Retinal pigment epithelial cell (primary cell): ENCODE measurements around the gene TUBE1.

ENCODE experiments used
- DNase-seq: peaks from one replicate; pipeline ENCODE4 v3.0.0-alpha.2; 2010; ENCODE audit warnings: low read depth
- H3K4me3 ChIP-seq: 2 replicates; pipeline ENCODE4 v1.5.1; 2011; ENCODE audit warnings: mild to moderate bottlenecking, low read length, control low read depth, moderate library complexity
- TF ChIP-seq, protein P1 (sequence below): conservative IDR thresholded peaks from 2 replicates; pipeline ENCODE4 v1.5.1; 2011; ENCODE audit warnings: low read depth, low read length, control low read depth, inconsistent platforms

TUBE1 gene

DNA sequence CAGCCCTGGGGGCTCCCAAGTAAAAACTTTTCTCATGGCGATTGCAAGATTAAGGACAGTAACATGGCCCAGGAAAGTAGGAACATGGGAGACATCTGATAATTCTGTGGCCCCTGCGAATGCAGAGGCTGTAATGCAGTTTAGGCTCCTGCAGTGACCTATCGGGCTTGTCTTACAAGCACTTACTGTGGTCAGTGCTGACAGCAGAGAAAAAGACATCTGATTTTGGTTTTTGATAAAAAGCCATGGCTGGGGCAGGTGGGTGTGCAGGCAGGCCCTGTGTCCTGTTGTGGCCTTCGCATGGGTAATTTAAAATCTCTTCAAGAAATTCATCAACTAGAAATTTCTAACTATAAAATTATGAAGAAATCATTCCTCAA lies 52.7 kb downstream of the TUBE1 start:
- no peak overlapping the region for H3K4me3 ChIP-seq
- TF ChIP-seq, protein P1, sequence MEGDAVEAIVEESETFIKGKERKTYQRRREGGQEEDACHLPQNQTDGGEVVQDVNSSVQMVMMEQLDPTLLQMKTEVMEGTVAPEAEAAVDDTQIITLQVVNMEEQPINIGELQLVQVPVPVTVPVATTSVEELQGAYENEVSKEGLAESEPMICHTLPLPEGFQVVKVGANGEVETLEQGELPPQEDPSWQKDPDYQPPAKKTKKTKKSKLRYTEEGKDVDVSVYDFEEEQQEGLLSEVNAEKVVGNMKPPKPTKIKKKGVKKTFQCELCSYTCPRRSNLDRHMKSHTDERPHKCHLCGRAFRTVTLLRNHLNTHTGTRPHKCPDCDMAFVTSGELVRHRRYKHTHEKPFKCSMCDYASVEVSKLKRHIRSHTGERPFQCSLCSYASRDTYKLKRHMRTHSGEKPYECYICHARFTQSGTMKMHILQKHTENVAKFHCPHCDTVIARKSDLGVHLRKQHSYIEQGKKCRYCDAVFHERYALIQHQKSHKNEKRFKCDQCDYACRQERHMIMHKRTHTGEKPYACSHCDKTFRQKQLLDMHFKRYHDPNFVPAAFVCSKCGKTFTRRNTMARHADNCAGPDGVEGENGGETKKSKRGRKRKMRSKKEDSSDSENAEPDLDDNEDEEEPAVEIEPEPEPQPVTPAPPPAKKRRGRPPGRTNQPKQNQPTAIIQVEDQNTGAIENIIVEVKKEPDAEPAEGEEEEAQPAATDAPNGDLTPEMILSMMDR = no peak
- no peak for DNase-seq

DNA sequence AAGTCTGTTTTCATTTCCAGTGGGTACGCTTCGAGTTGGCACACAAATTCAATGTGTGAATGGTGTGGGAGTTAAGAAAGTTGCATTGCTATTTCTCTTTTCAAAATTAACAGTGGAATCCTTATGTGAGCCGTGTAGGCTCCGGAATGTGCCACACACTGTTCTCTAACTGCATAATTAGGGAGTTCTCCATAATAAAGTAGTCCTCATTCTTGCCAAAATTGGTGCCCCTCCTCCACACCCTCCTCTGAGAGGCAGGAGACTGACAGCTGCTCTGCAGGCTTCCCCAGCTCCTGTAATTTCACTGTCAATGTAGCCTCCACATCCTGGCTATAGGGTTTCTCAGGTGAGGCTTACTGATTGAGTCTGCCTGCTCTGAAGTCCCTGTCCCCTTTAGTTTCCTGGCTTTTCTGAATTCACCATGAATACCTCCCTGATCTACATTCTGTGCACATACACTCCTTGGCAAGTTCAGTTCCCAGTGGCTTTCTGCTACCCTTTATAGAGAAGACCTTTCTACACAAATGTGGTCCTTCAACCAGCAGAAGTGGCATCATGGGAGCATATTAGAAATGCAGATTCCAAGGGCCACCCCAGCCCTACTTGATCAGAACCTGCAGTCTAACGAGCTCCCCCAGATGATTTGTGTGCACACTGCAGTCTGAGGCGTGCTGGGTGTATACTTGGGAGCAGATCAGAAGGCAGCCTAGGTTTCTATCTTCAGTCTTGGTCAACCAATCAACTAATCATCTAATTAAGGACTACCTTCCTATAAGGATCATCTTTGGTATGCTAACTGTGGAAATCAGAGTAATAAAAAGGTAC lies 53.3 kb downstream of the TUBE1 start:
- no peak for DNase-seq
- TF ChIP-seq, protein P1 = no peak
- no peak overlapping the region for H3K4me3 ChIP-seq

DNA sequence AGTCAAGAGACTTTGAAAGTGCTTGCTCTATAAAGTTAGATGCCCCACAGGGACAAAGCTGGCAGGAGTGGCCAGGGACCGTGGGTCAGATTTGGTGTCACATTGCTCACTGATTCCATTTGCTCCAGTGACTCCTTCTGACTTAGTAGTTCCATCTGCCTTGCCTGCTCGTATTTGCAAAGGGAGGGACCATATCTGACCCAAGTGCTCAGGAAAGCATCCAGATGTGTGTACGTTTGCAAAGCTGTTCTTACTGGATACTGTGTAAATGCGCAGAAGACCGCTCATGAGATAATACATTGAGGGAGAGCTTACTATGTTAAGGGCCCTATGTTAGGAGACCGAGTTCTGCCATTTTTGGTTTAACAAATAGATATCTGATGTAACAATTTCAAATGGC lies 54.6 kb downstream of the TUBE1 start:
- no peak for DNase-seq
- TF ChIP-seq, protein P1 = no peak

DNA sequence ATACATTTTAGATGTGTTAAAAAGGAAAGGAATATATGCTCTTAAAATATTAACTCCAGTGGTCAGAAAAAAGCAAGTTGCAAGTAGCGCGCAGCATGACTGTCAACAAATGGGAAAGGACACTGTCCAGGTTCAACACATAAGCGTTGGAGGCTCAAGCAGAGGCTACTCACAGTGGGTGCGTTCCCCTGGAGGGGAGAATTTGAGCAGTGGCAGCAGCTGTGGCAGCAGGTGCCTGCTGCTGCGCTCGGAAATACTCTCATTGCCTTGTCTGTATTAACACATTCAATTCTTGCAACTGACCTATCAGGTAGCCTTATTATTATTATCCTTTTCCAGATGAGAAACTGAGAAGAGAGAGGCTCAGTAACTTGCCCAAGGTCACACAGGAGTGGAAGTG lies 55.3 kb downstream of the TUBE1 start:
- no peak for DNase-seq
- H3K4me3 ChIP-seq = no peak overlapping the region
- TF ChIP-seq, protein P1 = no peak

More for the DNA sequence above, 54.6 kb downstream of the TUBE1 start:
- H3K4me3 ChIP-seq = no peak overlapping the region

DNA sequence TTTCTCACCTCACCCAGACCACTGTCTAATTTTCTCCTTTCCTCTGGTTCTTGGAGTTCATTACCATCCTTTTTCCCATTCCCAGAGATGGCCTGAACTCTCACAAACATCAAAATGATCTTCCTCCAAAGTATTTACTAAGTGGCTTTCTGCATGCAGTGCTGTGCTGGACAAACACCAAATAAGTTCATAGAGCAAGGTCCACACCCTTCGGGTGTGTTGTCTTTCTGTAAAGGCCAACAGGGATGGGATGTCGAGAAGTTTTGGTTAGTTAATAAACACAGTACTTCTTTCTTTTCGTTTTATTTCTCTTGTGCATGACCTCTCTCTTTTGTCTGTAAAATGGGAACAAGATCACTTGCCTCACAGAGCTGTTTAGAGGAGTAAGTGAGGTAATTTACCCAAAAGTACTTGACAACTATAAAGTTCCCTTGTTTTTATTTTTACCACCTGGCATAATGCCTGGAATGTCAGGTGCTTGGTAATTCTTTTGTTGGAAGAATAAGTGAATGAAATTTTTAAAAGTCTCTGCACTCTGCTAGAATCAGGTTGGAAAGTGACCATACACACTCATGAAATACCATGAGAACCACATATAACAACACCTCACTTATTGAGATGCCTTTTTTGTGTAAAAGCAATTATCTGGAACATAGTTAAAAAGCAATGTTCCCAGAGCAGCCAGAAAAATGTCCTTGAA lies 56.2 kb downstream of the TUBE1 start:
- TF ChIP-seq, protein P1 = no peak
- no peak for DNase-seq
- no peak overlapping the region for H3K4me3 ChIP-seq

DNA sequence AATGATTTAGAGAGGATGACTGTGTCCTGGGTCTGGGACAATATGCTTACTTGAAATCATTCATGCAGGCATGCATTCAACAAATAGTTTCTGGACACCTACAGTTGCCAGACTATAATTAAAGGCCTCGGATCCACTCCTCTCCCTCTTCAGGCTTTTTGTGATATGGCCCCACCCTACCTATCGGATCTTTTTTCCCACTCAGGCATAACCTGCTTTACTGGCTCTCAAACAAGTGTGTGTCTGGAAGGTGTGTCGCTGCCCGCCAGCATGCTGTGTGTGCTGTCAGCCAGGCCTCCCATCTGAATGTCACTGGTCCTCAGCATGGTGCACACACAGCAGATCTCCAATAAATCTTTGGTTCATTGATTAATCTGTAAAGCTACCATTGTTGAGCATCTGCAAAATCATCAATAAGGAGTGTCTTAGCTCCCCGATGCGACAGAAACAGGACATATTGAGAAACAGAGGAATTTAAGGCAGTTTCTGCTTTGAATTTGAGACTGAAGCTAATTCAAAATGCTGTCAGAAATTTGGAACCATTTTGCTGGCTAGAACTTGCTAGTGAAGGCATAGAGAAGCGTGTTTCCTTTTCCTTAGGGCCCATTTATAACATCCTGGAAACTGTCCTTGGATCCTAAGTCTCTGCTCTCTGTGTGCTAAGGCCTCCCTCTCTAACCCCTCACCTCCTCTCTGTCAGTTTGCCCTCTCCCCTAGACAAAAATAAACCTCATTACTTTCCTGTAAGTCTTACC lies 56.9 kb downstream of the TUBE1 start:
- H3K4me3 ChIP-seq = no peak overlapping the region
- TF ChIP-seq, protein P1 = no peak
- DNase-seq = no peak
